Neural progenitor cell (in vitro differentiated cells): ENCODE results near the gene RPS15A.

Experiments
- EZH2phosphoT487 ChIP-seq: fragments of 200-600 bp; sonication (generic); IDR thresholded peaks from 2 replicates; pipeline ENCODE4 v1.6.1; 2017; ENCODE audit warnings: antibody characterized with exemption
- TF ChIP-seq, protein P1 (sequence below): fragments of 200-600 bp; sonication (generic); IDR thresholded peaks from 2 replicates; pipeline ENCODE4 v1.5.1; 2017; ENCODE audit warnings: antibody characterized with exemption, mild to moderate bottlenecking

DNA sequence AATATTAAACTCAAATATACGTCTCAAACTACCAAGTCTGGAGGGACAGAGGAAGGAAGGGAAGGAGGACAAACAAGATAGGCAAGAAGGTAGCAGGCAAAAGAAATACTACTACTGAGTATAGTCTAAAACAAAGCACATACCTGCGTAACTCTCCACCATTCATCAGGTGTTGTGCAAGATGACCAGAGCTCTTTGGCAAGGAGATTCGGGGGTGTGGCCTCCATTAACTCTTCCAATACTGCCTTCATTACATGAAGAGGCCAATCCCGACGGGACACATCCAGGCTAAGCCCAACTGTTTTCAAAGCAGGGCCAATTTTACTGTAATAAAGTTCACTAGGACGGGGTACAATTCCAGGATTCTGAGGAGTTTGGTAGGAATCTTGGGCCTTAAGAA is 49.4 kb upstream of the RPS15A start:
- TF ChIP-seq, protein P1, sequence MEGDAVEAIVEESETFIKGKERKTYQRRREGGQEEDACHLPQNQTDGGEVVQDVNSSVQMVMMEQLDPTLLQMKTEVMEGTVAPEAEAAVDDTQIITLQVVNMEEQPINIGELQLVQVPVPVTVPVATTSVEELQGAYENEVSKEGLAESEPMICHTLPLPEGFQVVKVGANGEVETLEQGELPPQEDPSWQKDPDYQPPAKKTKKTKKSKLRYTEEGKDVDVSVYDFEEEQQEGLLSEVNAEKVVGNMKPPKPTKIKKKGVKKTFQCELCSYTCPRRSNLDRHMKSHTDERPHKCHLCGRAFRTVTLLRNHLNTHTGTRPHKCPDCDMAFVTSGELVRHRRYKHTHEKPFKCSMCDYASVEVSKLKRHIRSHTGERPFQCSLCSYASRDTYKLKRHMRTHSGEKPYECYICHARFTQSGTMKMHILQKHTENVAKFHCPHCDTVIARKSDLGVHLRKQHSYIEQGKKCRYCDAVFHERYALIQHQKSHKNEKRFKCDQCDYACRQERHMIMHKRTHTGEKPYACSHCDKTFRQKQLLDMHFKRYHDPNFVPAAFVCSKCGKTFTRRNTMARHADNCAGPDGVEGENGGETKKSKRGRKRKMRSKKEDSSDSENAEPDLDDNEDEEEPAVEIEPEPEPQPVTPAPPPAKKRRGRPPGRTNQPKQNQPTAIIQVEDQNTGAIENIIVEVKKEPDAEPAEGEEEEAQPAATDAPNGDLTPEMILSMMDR = no peak
- no peak for TF ChIP-seq EZH2phosphoT487
